AML-193 (cell line): ENCODE data around the gene MGRN1.

Experiments used
- DNase-seq, 2 experiments: peaks; one replicate each; lab custom pipeline; 2025; lab: John Stamatoyannopoulos, UW

MGRN1 gene

DNA sequence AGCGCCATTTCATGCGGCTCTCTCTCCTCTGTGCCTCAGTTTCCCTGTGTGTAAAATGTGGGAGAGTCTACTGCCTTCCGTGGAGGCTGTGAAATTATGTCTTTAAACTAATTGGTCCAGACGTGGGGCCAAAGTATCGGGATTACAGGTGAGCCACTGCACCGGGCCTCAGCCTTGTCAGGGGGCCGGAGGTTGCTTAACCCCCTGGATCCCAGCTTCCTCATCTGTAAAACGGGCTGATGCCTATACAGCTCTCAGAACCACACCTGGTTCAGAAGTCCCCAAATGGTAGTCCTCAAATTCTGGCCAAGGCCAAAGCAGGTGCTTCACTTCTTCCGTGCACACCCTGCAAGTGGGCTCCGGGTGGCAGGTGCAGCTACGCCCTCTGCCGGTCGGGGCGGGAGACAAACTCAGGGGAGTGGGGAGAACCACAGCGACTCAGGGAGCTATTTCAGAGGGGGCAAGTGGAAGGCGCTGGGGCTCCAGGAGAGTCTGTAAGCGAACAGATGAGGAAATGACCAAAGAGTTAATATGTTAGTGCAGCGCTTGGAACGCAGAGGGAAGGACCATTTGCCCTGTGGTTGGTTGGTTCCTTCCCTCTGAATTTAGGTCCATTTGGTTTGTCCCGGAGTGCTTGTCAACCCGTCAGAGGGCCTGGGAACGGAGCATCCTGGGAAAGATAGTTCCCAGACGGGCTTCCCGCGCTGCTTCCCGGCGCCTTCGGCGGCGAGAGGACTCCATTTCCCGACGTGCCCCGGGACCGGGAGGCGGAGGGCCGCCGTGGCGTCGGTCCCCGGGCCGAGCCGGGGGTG is at the start of gene MGRN1:
Gene MGRN1, plus strand, starts transcription at position 812 of the 812 bp plus-strand sequence. CDS start 135 bp downstream, outside the sequence.
- DNase-seq, result peak; percentile 88 to 94

DNA sequence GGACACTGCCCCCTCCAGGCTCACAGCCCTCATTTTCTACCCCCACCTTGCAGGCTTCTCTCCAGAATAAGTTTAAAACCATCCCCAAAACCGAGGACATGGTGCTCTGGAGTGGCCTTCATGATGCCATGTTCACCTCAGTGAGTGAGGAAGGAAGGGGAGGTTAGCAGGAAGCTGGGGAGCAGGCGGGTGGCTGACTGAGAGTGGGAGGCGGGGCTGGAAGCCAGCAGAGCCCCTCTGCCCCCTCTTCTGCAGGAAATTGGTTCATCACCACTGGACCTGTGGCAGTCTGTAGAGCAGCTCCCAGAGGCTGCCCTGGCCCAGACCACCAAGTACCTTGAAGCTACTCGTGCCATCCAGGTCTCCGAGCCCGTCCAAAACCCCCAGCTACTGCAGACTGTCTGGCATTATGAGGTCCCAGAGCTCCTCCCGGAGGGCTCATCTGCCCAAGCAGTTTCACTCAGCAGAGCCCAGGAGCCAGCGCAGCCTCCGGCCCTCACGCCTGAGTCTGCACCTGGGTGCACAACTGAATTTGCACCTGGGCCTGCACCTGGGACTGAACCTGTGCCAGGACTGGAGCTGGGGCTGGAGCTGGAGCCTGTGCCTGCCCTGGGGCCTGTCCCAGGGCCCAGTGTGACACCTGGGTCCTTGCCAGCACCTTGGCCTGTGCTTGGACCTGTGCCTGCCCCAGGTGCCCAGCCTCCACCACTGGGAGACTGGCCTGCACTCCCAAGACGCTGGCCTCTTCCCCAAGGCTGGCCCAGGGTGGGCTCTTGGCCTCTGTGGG is 49.5 kb upstream of the MGRN1 start:
- no peak for DNase-seq

DNA sequence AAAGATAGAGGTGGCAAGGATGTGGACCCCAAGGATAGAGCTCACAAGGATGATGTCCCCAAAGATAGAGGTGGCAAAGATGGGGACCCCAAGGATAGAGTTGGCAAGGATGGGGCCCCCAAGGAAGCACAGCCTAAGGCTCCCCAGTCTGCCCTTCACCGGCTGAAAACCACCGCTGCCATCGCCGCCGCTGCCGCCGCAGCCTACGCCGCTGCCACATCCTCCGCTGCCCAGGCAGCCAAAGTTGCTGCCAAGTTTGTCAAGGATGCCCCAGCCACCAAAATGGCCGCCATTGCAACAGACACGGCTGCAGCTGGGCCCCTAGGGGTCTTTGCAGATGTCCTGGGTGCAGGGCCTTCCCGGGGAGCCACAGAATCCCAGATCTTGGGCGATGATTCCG is 48.6 kb upstream of the MGRN1 start:
- no peak for DNase-seq

DNA sequence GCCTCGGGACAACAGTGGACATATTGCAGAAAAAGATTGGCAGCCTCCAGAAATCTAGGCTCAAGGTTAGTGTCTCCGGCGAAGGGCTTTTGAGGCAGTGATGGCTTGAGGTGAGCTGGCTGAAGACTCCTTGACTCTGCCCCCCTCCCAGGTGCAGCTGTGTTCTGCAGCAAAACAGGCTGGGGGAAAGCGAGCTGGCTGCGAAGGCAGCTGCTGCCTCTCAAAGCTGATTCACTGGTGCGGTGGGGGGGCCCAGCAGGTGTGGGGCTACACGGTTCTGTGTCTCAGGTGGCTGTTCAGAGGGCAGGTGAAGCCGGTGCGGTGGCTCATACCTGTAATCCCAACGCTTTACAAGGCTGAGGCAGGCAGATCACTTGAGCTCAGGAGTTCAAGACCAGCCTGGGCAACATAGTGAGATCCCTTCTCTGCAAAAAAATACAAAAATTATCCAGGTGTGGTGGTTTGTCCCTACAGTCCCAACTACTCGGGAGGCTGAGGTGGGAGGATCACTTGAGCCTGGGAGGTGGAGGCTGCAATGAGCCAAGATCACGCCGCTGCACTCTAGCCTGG is 45.6 kb upstream of the MGRN1 start:
- DNase-seq, result no peak

DNA sequence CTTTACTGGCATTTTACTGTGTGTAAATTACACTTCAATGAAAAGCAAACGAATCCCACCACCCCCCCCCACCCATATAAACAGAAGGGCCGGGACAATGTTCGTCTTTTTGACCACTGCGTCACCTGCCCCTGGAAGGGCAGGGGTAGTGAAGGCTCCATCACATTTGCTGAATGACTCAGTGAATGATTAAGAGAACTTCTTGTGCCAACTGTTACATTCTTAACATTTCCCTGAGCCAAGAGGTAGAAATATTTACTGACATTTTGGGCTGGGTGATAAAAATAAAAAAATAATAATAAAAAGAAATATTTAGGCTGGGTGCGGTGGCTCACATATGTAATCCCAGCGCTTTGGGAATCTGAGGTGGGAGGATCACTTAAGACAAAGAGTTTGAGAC is 44.4 kb upstream of the MGRN1 start:
- DNase-seq, result no peak

DNA sequence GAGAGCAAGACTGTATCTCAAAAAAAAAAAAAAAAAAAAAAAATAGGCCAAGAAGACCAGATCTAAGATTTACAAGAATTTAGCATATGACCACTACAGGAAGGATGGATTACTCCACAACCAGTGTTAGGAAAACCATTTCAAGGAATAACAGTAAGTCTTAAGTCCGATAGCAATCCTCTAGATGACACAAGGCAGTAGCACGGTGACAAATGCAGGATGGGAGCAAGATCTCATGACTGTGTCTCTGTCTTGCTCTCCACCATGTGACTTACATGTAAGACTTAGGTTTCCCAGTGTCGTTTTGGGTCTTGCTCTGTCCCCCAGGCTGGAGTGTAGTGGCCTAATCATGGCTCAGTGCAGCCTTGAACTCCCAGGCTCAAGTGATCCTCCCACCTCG is 40.7 kb upstream of the MGRN1 start:
- DNase-seq, result no peak

DNA sequence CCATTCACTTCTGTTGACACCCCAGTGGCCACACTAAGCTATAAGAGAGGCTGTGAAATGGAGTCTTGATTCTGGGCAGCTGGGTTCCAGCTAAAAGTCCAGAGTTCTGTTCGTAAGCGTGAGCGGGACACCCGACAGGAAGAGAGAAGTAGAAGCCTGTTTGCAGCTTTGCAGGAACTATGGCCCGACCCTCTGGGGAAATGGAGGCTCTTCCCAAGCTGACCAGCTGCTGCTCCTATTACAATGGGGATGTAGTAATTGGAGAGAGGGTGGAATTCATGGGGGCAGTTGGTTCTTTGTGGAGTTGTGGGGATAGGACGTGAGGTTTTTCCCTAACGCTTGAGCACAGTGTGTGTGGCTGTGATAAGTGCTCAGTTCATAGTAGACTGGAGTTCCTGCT is 38.3 kb upstream of the MGRN1 start:
- no peak for DNase-seq

DNA sequence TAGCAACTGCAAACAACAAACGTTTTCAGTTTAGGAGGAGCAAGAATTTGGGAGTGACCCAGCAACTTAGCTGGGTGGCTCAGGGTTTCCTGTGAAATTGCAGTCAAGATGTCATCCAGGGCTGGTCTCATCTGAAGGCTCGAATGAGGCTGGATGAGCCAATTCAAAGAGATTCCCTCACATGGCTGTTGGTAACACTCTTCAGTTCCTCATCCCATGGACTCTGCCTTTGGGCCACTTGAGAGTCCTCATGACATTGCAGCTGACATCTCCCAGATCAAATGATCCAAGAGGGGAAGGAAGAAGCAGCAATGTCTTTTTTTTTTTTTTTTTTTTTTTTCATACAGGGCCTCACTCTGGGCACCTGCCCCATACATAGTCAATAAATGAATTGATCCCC is 36.2 kb upstream of the MGRN1 start:
- no peak for DNase-seq

DNA sequence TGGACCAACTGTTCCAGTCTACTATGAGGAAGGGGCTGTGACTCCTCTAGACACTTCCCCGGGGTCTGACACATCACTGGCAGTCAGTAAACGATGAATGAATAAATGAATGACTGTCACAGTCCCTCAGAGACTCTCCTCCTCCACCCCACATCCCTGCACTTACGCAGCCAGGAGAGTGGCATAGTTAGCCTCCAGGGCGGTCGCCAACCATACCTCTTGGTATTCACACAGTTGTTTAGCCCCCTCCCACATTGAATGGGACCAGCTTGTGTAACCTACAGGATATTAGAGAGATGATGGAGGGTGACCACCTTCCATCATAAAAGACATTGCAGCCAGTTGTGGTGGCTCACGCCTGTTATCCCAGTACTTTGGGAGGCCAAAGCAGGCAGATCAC is 35.7 kb upstream of the MGRN1 start:
- no peak for DNase-seq

DNA sequence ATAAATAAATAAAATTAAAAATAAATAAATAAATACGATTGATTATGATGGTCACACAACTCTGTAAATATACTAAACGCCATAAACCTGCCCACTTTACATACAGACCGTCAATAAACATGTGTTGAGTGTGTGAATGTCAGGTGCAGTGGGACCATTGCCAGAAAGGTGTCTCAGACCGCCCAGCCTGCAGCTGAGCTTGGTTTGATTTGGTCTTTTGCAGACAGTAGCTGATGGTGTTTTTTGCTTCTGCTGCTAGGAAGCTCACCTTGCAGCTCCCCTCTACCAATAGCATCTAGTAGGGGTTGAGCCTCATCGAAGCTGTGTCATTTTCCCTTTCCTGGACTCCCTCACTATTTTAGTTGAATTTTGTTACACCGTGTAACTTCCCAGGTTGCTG is 33.4 kb upstream of the MGRN1 start:
- DNase-seq, result no peak

DNA sequence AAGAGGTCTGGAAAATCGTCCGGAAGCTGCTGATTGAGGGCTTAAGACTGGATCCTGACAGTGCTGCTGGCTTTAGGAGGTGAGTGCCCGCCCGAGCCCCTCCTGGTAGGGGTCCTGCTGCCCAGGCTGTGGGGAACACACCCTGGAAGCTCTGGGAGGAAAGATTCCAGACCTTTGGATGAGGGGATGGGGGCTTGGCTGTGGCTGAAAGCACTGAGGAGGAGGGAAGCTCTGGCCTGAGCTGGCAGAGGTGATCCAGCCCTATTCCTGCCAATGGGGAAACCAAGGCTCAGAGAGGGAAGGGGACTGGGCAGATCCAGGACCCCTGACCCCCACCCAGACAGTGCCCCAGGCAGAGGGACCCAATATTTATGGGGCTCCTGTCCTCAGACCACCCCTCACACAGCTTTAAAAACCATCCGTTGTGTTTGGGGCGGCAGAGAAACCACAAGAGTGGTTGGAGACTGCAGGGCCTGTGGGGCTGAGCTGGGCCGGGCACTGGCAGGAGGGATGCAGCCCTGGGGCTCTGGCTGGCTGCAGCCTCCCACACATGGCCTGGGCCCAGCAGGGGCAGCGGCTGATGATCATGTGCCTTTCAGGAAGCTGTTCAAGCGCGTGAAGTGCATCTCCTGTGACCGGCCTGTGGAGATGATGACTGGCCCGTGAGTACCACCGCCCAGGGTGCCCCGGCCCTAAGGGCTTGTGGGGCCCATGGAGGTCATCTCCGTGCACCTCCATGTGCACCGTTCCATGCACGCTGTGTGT is 32.7 kb upstream of the MGRN1 start:
- no peak for DNase-seq

DNA sequence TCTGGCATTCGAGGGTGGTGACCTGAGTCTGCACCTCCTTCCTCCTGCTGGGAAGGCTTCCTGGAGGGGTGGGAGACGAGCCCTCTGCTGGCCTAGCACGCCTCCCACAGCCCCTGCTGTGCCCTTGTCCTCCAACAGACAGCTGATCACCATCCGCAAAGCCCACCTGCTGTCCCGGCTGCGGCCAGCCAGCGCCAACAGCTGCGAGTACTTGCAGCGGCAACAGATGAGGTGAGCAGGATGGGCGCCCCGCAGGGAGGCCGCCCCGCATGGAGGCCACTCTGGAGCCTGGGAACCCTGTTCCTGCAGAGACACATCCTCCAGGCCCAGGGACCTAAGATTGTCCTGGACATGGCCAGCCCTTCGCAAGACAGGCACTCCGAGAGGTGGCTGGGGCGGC is 31.5 kb upstream of the MGRN1 start:
- DNase-seq, result no peak

DNA sequence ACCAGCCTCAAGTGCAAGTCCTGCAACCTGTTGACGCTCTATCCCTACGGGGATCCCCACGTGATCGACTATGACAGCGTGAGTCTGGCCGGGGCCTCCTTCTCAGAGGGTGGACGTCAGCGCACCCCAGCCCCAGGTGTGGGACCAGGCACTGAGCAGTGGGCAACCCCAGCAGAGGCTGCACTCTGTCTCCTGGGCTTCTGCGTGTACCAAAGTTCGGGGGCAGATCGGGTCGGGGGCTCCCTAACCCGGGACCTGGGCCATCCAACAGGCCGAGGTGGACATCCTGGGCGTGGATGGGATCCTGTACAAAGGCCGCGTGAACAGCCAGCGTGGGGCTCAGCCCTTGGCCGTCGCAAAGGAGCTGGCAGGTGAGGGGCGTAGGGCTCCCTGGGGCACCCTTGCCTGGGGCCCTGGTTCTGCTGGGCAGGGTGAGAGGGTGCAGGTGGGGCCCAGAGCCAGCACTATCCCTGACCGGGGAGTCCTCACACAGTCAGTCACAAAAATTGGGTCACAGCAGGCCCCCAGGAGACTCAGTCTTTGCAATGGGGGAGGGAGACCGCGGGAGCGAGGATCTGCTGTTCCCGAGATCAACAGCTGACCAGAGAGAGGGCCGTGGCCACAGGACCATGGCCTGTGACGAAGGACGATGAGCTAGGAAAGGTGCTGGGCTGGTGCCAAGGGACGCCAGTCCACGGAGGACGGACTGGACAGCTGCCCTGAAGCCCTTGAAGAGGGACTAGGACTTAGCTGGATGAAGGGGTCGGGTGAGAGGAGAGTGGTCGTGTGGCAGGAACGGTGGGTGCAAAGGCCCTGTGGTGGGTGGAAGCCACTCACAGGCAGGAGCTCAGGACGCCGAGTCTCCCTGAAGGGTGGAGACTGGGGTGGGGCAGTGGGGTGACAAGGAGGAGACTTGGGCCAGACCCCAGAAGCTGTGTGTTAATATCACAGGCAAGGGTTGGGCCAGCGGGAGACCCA is 29.9 kb upstream of the MGRN1 start:
- DNase-seq, result no peak

DNA sequence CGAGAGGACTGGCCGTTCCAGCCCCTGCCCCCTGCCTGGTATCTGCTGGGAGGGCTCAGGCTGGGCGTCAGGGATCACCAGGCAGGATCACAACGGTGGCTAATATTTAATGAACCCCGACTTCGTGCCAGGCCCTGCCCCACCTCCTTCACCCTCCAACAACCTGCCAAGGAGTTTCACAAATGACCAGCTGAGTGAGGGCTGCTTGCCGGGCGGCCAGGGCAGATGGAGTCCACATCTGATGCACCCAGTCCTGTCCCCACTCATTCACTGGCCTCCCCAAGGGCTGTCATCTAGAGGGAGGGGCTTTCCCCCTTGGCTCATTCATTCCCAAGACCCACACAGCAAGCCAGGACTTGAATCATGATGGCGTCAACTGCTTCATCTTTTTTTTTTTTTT is 27.5 kb upstream of the MGRN1 start:
- DNase-seq, result no peak

DNA sequence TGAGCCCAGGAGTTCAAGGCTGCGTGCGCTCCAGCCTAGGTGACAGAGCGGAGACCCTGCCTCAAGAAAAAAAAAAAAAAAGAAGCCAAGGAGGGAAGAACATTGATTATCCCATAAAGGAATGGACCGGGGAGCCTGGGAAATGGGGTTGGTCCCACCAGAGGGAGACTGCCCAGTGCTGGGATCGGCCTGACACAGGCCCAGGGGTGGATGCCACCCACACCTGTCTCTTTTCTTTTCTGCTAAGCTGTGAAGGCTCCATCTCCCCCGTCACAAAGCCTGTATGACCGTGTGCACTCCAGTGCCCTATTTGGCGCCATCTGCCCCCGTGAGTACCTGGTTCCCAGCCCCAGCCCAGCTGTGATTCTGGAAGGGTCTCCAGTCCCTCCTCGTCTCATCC is 25.6 kb upstream of the MGRN1 start:
- DNase-seq, result no peak

DNA sequence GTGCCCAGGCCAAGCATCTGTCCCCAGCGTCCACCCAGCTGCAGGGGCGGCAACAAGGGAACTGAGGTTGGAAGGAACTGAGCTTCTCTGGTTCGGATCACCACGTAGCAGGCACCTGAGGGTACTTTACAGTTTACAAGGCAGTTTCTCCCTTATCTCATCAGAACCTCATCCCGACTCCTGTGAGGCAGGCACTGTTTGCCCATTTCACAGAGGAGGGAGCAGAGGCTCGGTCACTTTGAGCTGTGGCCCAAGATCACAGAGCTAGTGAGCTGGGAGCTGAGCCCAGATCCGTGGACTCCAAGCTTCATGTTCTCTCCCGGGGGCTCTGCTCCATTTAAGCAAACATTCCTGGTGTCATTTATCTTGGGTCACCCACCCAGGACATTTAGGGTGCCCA is 25.1 kb upstream of the MGRN1 start:
- no peak for DNase-seq

DNA sequence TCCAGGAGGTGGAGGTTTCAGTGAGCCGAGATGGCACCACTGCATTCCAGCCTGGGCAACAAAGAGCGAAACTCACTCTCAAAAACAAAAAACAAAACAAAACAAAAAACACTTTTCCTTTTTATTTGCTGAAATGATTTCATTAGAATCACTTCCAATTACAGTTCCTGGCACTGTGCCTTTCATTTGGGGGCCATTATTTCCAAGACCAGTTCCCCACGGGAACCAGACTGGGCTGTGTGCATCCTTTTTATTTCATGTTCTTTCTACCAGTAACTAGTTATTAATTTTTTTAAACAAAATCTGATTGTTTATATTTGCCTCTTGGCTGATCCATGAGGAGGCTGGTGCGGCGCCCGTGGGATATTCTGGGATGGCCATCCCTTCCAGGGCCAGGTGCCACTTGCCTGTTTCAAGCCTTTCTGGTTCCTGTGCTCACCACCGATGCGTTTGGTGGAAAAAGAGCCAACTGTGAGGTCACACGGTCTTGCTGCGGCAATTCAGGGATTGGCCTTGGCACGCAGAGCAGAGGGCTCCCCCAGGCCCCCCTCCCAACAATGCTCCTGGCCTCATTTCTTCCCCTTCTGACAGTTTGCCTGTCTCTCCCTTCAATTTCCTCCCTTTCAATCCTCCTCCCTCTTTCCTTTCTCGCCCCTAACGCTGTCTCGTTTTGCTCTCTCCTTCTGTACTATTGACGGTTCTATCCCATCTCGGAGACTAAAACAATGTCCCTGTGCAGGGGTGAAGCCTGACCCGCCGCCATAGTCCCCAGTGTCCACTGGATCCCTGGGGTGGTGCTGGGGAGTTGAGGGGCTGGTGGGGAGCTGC is 23.4 kb upstream of the MGRN1 start:
- DNase-seq, result no peak

DNA sequence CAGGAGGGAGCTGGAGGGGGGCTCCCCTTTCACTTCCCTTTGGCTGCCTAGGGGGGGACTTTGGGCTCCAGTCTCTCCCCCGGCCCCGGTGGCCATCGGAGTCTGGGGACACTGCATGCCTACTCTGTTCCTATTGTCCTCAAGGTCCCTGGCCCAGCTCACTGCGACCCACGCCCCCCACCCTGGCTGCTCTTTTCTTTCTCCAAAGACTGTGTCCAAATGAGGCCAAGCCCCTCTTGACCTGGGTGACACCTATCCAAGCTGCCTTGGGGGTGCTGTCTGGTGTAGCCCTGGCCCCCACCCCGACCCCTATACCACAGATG is 22.8 kb upstream of the MGRN1 start:
- no peak for DNase-seq

DNA sequence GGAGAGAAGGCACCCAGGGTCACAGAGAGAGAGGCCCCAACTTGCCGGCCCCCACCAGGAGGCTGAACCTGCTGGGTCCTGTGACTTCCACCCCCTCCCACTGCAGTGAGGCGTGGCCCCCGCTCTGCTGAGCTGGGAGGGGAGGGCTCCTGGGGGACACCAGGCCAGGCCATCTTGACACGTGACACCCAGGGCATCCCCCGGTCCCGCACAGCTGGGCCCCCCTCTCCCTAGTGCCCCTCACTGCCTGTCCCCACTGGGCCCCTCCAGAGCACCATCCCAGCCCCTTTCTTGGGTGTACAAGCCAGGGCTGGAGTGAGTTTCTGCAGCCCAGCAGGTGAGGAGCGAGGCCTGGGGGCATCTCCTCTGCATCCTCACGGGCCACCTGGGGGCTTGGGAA is 22.3 kb upstream of the MGRN1 start:
- DNase-seq, result no peak

DNA sequence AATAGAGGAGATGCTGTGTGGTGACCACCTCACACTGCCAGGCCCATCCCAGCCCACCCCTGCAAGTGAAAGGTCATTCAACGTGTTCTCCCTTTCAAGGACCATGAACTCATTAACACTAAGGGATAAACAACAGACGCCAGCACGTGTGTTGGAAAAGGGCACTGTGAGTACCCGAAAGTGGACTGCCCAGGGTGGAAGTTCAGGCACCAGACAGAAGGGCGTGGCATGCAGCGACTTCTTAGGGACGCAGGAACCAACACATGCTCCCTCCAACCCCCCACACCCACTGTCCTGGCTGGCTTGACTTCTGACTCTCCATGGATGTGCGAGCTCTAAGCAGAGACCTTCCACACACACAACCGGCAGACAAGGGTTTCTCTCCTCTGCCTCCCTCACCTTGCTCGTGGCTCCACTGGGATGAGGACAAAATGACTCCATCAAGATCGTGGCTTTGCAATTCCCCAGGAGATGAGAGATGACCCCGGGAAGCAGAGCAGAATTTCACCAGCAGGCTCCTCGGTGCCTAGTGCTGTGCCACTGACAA is 20.9 kb upstream of the MGRN1 start:
- no peak for DNase-seq
